Neuron (in vitro differentiated cells): ENCODE measurements around the gene ITGB2.

Source experiments
- H2AFZ ChIP-seq: one replicate; pipeline ENCODE4 v1.6.1; 2013; ENCODE audit warnings: low read depth, mild to moderate bottlenecking, inconsistent platforms, low read length, moderate library complexity
- H3K27me3 ChIP-seq: one replicate; pipeline ENCODE4 v1.6.1; 2013; ENCODE audit warnings: low read length; ENCODE audit not compliant: insufficient read depth
- H3K36me3 ChIP-seq: one replicate; pipeline ENCODE4 v1.6.1; 2013; ENCODE audit warnings: low read length; ENCODE audit not compliant: insufficient read depth
- H3K4me1 ChIP-seq: one replicate; pipeline ENCODE4 v1.6.1; 2013; ENCODE audit warnings: low read length; ENCODE audit not compliant: insufficient read depth
- H3K4me3 ChIP-seq: 2 replicates; pipeline ENCODE4 v1.5.1; 2013; ENCODE audit warnings: mild to moderate bottlenecking, low read length, moderate library complexity
- H3K9me3 ChIP-seq: one replicate; pipeline ENCODE4 v1.6.1; 2013; ENCODE audit warnings: low read length

Gene ITGB2

DNA sequence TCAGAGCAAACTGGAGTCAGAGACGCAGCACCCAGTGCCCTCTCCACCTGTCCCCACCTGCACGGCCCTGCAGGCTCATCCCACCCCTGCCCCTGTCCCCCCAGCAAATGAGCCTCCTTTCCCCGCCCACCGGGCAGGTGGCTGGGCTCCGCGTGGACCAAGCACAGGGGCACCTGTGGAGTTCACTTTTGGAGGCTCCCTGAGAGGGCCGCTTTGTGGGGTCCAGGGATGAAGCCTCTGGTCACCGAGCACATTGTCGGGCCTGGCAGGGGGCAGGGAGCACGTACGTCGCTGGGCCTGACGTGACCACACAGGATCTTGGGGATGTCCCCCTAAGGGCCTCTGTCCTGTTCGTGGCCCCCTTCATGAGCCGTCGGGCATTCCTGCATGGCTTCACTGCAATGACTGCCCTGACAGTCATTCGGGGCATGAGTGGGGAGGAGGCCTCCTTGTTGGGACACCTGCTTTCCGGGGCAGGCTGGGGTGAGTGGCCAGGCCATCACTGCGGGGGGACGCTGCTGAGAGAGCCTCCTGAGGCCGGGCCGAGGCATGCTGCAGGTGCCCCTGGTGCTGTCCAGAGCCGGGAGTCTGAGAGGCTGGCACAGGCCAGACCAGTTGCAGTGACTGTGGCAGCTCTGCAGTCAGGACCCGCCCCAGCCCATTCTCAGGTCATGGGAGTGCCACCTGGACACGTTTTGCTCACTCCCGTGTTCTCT, 38.8 kb upstream of the ITGB2 start:
- Histone ChIP-seq H2AFZ (no peak overlapping the region), H3K4me3 (no peak overlapping the region), H3K9me3 (peaks cover 5% of the 10 kb centered on the region), H3K36me3 (peaks cover 32% of the 10 kb centered on the region), H3K27me3 (no peaks in the 10 kb centered on the region), H3K4me1 (peaks cover 37% of the 10 kb centered on the region)

GRCh38 chr21:44958471-44959191, 37.9 kb upstream of the ITGB2 start:
- Histone ChIP-seq H3K27me3 (no peaks in the 10 kb centered on the region), H3K36me3 (peaks cover 35% of the 10 kb centered on the region), H3K4me3 (no peak overlapping the region), H3K4me1 (peaks cover 37% of the 10 kb centered on the region), H2AFZ (no peak overlapping the region), H3K9me3 (peaks cover 5% of the 10 kb centered on the region)

GRCh38 chr21:44957901-44958451, 37.3 kb upstream of the ITGB2 start:
- no peak overlapping the region for H3K4me3 ChIP-seq
- H2AFZ ChIP-seq = no peak overlapping the region
- H3K9me3 ChIP-seq = peaks cover 5% of the 10 kb centered on the region
- no peaks in the 10 kb centered on the region for H3K27me3 ChIP-seq
- H3K4me1 ChIP-seq = peaks cover 37% of the 10 kb centered on the region
- H3K36me3 ChIP-seq = peaks cover 37% of the 10 kb centered on the region

DNA sequence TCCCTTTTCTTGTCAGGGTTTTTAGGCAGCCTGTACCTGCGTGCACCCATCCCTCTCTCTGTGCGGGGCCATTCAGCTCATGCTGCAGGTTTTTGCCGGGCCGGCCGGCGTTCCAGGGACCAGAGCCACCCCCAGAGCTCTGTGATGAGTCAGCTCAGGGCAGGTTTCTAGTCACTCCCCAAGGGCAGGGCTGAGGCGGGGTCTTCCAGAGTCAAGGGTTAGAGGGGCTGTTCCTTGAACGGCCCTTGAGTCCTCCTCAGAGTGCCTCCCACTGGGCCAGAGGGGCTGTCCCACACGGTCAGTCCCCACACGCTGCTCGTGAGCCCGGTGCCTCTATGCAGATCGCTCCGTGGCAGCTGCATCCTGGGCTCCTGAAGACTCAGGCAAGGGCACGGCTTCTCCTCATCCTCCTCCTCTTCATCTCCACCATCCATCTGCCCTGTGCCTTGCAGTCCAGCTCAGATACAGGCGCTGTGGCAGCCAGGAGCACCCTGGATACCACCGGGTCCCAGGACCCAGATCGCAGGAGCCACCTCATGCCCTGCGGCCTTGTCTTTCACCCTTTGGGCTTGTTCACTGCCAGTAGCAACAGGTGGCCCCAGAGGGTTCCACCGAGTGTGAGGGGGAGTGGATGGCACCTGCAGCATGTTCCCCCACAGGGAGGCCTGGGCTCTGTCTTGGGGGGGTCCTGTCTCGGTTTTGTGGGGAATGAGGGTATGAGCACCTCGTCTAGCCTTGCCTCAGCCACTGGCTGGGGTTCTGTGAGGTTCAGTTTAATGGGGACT, 36.5 kb upstream of the ITGB2 start:
- peaks cover 31% of the 10 kb centered on the region for H3K36me3 ChIP-seq
- H3K9me3 ChIP-seq = no peaks in the 10 kb centered on the region
- no peak overlapping the region for H2AFZ ChIP-seq
- no peaks in the 10 kb centered on the region for H3K27me3 ChIP-seq
- H3K4me3 ChIP-seq = no peak overlapping the region
- peaks cover 37% of the 10 kb centered on the region for H3K4me1 ChIP-seq

- peaks cover 28% of the 10 kb centered on the region for H3K36me3 ChIP-seq
- no peaks in the 10 kb centered on the region for H3K9me3 ChIP-seq
- H3K27me3 ChIP-seq = no peaks in the 10 kb centered on the region
- H3K4me1 ChIP-seq = peaks cover 37% of the 10 kb centered on the region
- H2AFZ ChIP-seq = no peak overlapping the region
- H3K4me3 ChIP-seq = no peak overlapping the region
Observed at GRCh38 chr21:44956356-44957046, 35.8 kb upstream of the ITGB2 start.

DNA sequence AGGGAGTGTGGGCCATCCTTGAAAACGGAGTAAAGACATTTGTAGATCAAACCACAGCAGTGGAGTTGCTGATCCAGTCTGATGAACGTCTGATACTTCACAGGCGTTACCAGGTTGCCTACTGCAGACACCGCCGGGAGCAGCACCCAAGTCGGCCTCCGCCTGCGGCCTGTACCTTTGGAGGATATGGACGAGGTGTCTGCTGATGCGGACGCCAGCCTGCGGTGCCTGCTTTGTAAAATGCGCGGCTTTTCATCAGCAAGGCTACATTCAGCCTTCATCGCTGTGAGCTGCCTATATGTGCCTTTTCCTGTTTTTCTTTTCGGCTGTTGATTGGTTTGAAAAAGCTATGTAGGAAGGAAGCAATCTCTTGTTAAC, 35.1 kb upstream of the ITGB2 start:
- peaks cover 22% of the 10 kb centered on the region for H3K36me3 ChIP-seq
- H3K27me3 ChIP-seq = no peaks in the 10 kb centered on the region
- no peak overlapping the region for H2AFZ ChIP-seq
- peaks cover 37% of the 10 kb centered on the region for H3K4me1 ChIP-seq
- no peak overlapping the region for H3K4me3 ChIP-seq
- H3K9me3 ChIP-seq = no peaks in the 10 kb centered on the region

GRCh38 chr21:44955141-44955797, 34.6 kb upstream of the ITGB2 start:
- Histone ChIP-seq H3K36me3 (peaks cover 17% of the 10 kb centered on the region), H2AFZ (no peak overlapping the region), H3K4me3 (no peak overlapping the region)

DNA sequence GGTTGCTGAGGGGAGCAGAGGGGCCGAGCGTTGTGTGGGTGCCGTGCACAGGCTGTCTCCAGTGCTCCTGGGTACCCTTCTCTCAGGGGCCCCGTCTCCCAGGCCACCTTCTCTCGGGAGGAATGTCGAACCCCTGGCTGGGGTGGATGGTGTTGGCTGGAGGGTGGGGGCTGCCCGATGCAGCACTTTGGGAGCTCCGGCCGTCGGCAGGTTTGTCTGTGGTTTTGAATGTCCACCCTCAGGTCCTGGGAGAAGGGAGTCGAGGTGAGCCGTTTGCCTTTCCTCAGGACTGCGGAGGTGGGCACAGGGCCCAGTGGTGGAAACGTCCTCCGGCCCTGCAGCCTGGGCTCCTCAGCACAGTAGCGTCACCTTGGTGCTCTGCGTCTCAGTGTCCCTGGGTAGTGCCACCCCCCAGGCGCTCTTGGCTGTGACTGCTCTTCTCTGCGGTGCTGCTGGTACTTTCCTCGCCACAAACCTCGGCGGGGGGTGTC, 33.6 kb upstream of the ITGB2 start:
- Histone ChIP-seq H3K9me3 (no peaks in the 10 kb centered on the region), H3K4me1 (peaks cover 29% of the 10 kb centered on the region), H3K4me3 (no peak overlapping the region), H3K27me3 (no peaks in the 10 kb centered on the region), H3K36me3 (peaks cover 13% of the 10 kb centered on the region), H2AFZ (no peak overlapping the region)

More at GRCh38 chr21:44955141-44955797, 34.6 kb upstream of the ITGB2 start:
- no peaks in the 10 kb centered on the region for H3K9me3 ChIP-seq
- H3K27me3 ChIP-seq = no peaks in the 10 kb centered on the region
- H3K4me1 ChIP-seq = peaks cover 37% of the 10 kb centered on the region

DNA sequence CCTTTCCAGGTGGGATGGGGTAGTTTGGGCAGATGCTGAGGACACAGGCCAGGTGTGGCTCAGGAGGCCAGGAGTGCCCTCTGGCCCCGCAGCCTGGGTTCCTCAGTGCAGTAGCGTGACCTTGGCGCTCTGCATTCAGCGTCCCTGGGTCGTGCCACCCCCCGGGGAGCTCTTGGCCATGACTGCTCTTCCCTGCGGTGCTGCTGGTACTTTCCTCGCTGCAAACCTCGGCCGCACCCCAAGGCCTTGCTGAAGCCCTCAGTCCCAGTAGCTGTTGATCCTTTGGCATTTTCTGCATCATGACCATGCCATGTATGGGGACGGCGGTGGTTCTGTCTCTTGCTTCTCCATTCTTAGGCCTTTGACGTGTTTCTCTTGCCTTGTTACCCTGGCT, 32.9 kb upstream of the ITGB2 start:
- Histone ChIP-seq H2AFZ (no peak overlapping the region), H3K4me3 (no peak overlapping the region), H3K27me3 (no peaks in the 10 kb centered on the region), H3K9me3 (no peaks in the 10 kb centered on the region), H3K36me3 (peaks cover 13% of the 10 kb centered on the region), H3K4me1 (peaks cover 22% of the 10 kb centered on the region)

- no peak overlapping the region for H3K4me3 ChIP-seq
- H2AFZ ChIP-seq = no peak overlapping the region
- H3K27me3 ChIP-seq = no peaks in the 10 kb centered on the region
- no peaks in the 10 kb centered on the region for H3K9me3 ChIP-seq
- H3K36me3 ChIP-seq = peaks cover 13% of the 10 kb centered on the region
- H3K4me1 ChIP-seq = peaks cover 16% of the 10 kb centered on the region
Observed at GRCh38 chr21:44952929-44953627, 32.4 kb upstream of the ITGB2 start.

DNA sequence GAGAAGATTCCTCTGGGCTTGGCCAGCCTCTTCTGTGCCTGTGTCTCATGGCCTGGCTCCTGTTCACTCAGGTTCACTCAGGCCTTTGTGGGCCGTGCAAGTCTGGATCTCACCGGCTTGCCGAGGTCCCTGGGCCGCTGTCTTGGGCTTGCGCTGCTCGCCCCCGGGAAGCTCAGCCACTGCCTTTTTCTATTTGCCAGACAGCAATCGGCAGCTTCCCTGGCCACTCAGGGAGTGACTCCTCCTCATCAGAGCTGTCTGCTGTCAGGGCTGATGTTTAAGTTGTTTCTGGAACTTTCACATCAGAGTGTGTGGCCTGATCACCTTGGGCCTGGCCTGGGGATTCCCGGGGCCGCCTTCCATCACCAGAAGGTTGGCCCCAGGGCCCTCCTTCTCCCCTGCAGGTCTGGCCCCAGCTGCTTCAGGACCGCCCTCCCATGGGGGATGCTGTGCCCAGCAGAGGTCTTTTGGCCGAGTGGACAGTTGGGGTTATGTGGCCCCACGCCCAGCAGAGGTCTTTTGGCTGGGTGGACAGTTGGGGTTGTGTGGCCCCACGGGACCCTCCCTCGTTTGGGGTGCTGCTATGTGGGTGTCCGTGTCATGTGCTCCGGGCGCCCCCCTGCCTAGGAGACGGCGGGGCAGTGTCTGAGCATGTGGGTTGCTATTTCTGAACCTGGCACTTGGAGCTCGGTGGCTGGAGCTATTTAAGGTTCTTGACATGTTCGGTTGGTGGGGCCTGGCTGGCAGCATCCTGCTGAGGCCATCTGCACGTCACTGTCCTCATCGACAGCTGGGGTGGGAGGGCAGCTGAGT, 31.6 kb upstream of the ITGB2 start:
- Histone ChIP-seq H3K4me1 (peaks cover 9% of the 10 kb centered on the region), H3K4me3 (no peak overlapping the region), H3K27me3 (no peaks in the 10 kb centered on the region), H3K36me3 (peaks cover 13% of the 10 kb centered on the region), H2AFZ (no peak overlapping the region), H3K9me3 (no peaks in the 10 kb centered on the region)
